ENCODE data around the gene NELFB. TPM values are rescaled to one million over a fixed set of nuclear protein-coding genes. Genes with fewer than 3 reads are reported as not detected.

Gene NELFB
- total and polyA plus RNA-seq, 2 donors (not counting 1 experiment from before 2014, with no cell fraction given), result 53.7 to 55.8 TPM

DNA sequence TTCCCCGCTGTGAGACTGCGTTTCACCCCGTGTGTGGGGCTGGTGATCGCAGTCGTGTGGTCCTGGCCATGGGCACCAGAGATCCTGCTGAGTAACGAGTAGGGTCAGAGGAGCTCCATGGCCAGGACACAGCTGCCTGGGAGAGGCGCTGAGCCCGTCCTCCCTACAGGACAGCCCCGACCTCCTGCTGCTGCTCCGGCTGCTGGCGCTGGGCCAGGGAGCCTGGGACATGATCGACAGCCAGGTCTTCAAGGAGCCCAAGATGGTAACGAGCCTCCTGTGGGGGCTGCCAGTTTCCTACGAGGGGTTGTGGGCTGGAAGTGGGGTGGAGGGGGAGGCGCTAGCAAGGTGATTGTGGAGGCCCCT is 11.0 kb downstream of the NELFB start:
- ATAC-seq (ENCODE audit: low read depth), result no peak

More for the DNA sequence above, 11.0 kb downstream of the NELFB start:
- no peak for TF ChIP-seq EZH2 (IDR thresholded peaks at IDR 0.05; ENCODE audit: borderline replicate concordance, insufficient read depth, low read depth, low read length, poor library complexity, severe bottlenecking)
- TF ChIP-seq, protein P1, sequence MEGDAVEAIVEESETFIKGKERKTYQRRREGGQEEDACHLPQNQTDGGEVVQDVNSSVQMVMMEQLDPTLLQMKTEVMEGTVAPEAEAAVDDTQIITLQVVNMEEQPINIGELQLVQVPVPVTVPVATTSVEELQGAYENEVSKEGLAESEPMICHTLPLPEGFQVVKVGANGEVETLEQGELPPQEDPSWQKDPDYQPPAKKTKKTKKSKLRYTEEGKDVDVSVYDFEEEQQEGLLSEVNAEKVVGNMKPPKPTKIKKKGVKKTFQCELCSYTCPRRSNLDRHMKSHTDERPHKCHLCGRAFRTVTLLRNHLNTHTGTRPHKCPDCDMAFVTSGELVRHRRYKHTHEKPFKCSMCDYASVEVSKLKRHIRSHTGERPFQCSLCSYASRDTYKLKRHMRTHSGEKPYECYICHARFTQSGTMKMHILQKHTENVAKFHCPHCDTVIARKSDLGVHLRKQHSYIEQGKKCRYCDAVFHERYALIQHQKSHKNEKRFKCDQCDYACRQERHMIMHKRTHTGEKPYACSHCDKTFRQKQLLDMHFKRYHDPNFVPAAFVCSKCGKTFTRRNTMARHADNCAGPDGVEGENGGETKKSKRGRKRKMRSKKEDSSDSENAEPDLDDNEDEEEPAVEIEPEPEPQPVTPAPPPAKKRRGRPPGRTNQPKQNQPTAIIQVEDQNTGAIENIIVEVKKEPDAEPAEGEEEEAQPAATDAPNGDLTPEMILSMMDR (IDR thresholded peaks at IDR 0.05), result no peak
- H3K27me3 Mint-ChIP-seq, result no peaks in the 10 kb centered on the region
- H3K4me2 ChIP-seq (replicated peaks; ENCODE audit: low read depth, low read length, poor library complexity, severe bottlenecking), result no peak overlapping the region
- H3K4me1 ChIP-seq (ENCODE audit: control insufficient read depth in 2 of 2, insufficient read depth in 2 of 2, low read length in 2 of 2), result peaks cover 11 to 44% of the 10 kb centered on the region in 2 donors
- H4K20me1 ChIP-seq (ENCODE audit: control insufficient read depth, insufficient read depth, low read length, poor library complexity, severe bottlenecking), result peaks cover 33% of the 10 kb centered on the region
- peaks cover 0 to 30% of the 10 kb centered on the region in 2 experiments for H3K36me3 ChIP-seq (replicated peaks in 1 of 2; ENCODE audit: control extremely low read depth in 1 of 2, control insufficient read depth in 1 of 2, extremely low read depth in 1 of 2, insufficient read depth in 2 of 2, low read length in 1 of 2)
- intact Hi-C loops (cut with micrococcal nuclease), result no loop called here
- no peaks in the 10 kb centered on the region for H3K27me3 ChIP-seq (replicated peaks in 1 of 4; ENCODE audit: control extremely low read depth in 1 of 4, control insufficient read depth in 3 of 4, insufficient read depth in 4 of 4, low read length in 3 of 4)
- WGBS (ENCODE audit: insufficient coverage), result 96% methylated on average over 15 of the region's 15 CpGs
- H3K4me3 ChIP-seq (ENCODE audit: control extremely low read depth in 1 of 5, extremely low read depth in 1 of 5, insufficient read depth in 1 of 5, low read depth in 2 of 5, low read length in 4 of 5), result no peak overlapping the region
- no peaks in the 10 kb centered on the region for H3K9me3 ChIP-seq (ENCODE audit: control extremely low read depth in 1 of 3, control insufficient read depth in 2 of 3, insufficient read depth in 1 of 3, low read length in 2 of 3)
- POLR2A ChIA-PET, result interaction anchor here (0.6 to 1.1 kb wide), 3 partner anchors 9 to 502 kb away, joined by 3 to 6 read pairs (median 6); partner anchors contain the start of gene MAN1B1
- no peak overlapping the region for H3K27ac Mint-ChIP-seq
- H3K27ac ChIP-seq (ENCODE audit: low read length in 2 of 2), result no peak overlapping the region
- CTCF ChIA-PET, result interaction anchor here (0.6 kb wide), 1 partner anchor 18 kb away, joined by 3 read pairs; no protein-coding TSS in a partner anchor
- H2AFZ ChIP-seq (ENCODE audit: insufficient read depth, low read depth, low read length, poor library complexity, severe bottlenecking), result no peak overlapping the region
- H3K9ac ChIP-seq (ENCODE audit: low read length), result no peak overlapping the region
- no peaks in the 10 kb centered on the region for H3K9me3 Mint-ChIP-seq (ENCODE audit: insufficient read depth)
- peaks cover 17% of the 10 kb centered on the region for H3K79me2 ChIP-seq (ENCODE audit: control insufficient read depth, insufficient read depth, low read length)
- DNase-seq, result no peak
- peaks cover 25% of the 10 kb centered on the region for H3K4me1 Mint-ChIP-seq
- H3K4me3 Mint-ChIP-seq, result no peak overlapping the region

All from B cell (primary cell).